IMR-90 (cell line): ENCODE data around the gene OR13C5.

Source experiments
- BHLHE40 ChIP-seq: fragments of 150-350 bp; IDR thresholded peaks from 2 replicates; pipeline ENCODE4 v1.6.1; 2016; ENCODE audit warnings: mild to moderate bottlenecking, low read depth, low read length
- CEBPB ChIP-seq: IDR thresholded peaks from 2 replicates; pipeline ENCODE4 v1.6.1; 2012; ENCODE audit warnings: low read depth, low read length, improper control_type of control experiment
- MAZ ChIP-seq: IDR thresholded peaks from 2 replicates; pipeline ENCODE4 v1.6.1; 2012; ENCODE audit warnings: low read depth, mild to moderate bottlenecking, low read length, improper control_type of control experiment, moderate library complexity, borderline replicate concordance
- POLR2A ChIP-seq: IDR thresholded peaks from 2 replicates; pipeline ENCODE4 v1.6.1; 2012; ENCODE audit warnings: mild to moderate bottlenecking, low read depth, low read length
- RAD21 ChIP-seq: IDR thresholded peaks from 2 replicates; pipeline ENCODE4 v1.6.1; 2012; ENCODE audit warnings: low read length, improper control_type of control experiment
- SMC3 ChIP-seq: fragments of 150-350 bp; IDR thresholded peaks from 2 replicates; pipeline ENCODE4 v1.6.1; 2016; ENCODE audit warnings: low read depth, mild to moderate bottlenecking, antibody characterized with exemption, low read length, moderate library complexity
- TF ChIP-seq, protein P1 (sequence below): conservative IDR thresholded peaks from 2 replicates; pipeline ENCODE4 v1.5.1; 2012; ENCODE audit warnings: mild to moderate bottlenecking, low read depth, low read length, improper control_type of control experiment
- TF ChIP-seq, protein P2 (sequence below): fragments of 150-350 bp; IDR thresholded peaks from 2 replicates; pipeline ENCODE4 v1.6.1; 2016; ENCODE audit warnings: low read depth, mild to moderate bottlenecking, low read length, moderate library complexity, borderline replicate concordance

DNA sequence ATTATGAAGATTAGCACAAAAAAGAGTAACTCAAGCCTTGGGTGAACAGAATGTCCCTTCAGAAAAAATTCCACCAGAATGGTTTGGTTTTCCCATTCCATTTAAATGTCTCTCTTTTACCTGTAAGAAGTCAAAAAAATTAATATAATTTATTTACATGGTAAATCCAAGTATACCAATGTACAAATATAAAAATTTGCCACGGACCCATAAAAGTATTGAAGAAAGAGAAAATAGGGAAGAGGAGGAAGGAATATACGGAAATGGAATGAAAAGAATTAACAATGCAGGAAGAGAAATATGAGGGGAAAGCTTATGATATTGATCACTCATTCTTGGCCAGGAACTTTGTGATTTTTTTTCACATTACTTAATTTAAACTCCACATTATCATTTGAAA lies 18.9 kb upstream of the OR13C5 start, which contains the start of gene OR13C9:
- TF ChIP-seq, protein P1, sequence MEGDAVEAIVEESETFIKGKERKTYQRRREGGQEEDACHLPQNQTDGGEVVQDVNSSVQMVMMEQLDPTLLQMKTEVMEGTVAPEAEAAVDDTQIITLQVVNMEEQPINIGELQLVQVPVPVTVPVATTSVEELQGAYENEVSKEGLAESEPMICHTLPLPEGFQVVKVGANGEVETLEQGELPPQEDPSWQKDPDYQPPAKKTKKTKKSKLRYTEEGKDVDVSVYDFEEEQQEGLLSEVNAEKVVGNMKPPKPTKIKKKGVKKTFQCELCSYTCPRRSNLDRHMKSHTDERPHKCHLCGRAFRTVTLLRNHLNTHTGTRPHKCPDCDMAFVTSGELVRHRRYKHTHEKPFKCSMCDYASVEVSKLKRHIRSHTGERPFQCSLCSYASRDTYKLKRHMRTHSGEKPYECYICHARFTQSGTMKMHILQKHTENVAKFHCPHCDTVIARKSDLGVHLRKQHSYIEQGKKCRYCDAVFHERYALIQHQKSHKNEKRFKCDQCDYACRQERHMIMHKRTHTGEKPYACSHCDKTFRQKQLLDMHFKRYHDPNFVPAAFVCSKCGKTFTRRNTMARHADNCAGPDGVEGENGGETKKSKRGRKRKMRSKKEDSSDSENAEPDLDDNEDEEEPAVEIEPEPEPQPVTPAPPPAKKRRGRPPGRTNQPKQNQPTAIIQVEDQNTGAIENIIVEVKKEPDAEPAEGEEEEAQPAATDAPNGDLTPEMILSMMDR: no peak
- TF ChIP-seq SMC3: no peak
- no peak for TF ChIP-seq BHLHE40
- TF ChIP-seq CEBPB: no peak
- TF ChIP-seq POLR2A: no peak
- TF ChIP-seq, protein P2, sequence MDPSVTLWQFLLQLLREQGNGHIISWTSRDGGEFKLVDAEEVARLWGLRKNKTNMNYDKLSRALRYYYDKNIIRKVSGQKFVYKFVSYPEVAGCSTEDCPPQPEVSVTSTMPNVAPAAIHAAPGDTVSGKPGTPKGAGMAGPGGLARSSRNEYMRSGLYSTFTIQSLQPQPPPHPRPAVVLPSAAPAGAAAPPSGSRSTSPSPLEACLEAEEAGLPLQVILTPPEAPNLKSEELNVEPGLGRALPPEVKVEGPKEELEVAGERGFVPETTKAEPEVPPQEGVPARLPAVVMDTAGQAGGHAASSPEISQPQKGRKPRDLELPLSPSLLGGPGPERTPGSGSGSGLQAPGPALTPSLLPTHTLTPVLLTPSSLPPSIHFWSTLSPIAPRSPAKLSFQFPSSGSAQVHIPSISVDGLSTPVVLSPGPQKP: no peak
- TF ChIP-seq MAZ: no peak
- TF ChIP-seq RAD21: no peak
